ENCODE data around the gene SEMA5B. TPM values are rescaled to one million over a fixed set of nuclear protein-coding genes. Genes with fewer than 3 reads are reported as not detected.

Gene SEMA5B
- total and polyA plus RNA-seq, 2 donors (not counting 3 experiments of a cell fraction or from before 2014, with no cell fraction given) = 0.07 TPM; not detected in 1

DNA sequence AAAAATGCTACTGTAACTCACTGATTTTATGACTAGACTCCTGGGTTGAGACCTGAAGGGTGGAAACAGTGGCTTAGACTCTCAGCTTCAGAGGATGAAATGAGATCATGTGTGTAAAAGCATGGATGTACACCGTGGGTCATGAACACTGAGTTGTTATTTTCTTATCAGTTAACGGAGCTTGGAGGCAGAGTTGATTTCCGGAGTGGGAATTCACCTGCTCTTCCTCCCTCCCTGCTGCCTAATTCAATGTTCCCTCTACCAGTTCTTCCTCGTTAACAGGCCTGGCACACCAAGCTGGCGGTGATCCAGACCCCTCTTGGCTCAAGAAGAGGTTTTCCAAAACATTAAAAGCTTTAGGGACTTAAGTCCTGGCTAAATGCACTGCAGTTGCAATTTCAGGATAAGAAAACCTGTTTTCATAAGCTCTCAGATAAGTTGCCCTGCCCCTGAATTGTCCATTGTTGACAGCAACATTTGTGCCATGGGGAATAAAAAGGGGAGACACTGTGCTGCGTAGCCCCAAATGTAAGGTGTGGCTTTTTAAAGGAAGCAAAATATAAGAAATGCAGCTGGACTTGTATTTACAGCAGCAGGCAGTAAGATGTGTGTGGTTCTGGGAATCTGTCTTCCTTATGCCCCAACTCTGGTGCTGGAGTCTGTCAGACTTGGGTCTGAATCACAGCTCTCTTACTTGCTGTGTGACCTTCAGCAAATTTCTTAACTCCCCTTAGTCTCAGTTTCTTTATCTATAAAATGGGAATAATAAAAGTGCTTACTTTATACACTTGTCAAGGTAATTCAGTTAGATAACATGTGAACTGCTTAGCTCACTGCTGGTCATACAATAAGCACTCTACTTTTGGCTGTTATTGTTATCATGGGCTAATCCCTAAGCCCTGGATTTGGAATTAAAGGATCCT lies 49.2 kb upstream of the SEMA5B start:
- peak; percentile 35 for FAIRE-seq
- peak overlapping the region; percentile 53 for H3K4me2 ChIP-seq (ENCODE audit: insufficient read depth, low read length)
- peak; percentile 76 for DNase-seq (ENCODE audit: low read depth, low spot score)
- H3K9me1 ChIP-seq (replicated peaks; ENCODE audit: control insufficient read depth, extremely low read depth, insufficient read depth, low read length) = no peaks in the 10 kb centered on the region
- no peaks in the 10 kb centered on the region for H3K36me3 ChIP-seq (ENCODE audit: control insufficient read depth in 2 of 2, extremely low read depth in 1 of 2, insufficient read depth in 2 of 2, low read length in 2 of 2)
- no TSS peak for BruUV-seq (replicated peaks)
- CTCF ChIA-PET = interaction anchor here (0.6 to 2.7 kb wide), 5 partner anchors 9 to 53 kb away, joined by 3 to 13 read pairs (median 4); partner anchors contain the start of genes PDIA5 and SEMA5B
- H3K27ac ChIP-seq (ENCODE audit: insufficient read depth, low read depth, low read length) = peak overlapping the region; percentile 29
- no peak overlapping the region for H3K9ac ChIP-seq (replicated peaks; ENCODE audit: extremely low read depth, insufficient read depth, low read length)
- intact Hi-C loops (cut with micrococcal nuclease) = loop anchor here (1.0 kb wide), 1 partner anchor 9 kb away; the partner anchor contains the start of gene PDIA5
- H4K20me1 ChIP-seq (replicated peaks; ENCODE audit: control insufficient read depth, extremely low read depth, insufficient read depth, low read length) = no peaks in the 10 kb centered on the region
- TF ChIP-seq GATA2 (IDR thresholded peaks at IDR 0.05; ENCODE audit: insufficient read depth, insufficient read length, low read depth, low read length) = peak; percentile 53
- no peak for TF ChIP-seq MYC (IDR thresholded peaks at IDR 0.05; ENCODE audit: low read depth, low read length)
- H2AFZ ChIP-seq (ENCODE audit: low read depth, low read length) = no peak overlapping the region
- H3K79me2 ChIP-seq (ENCODE audit: control insufficient read depth, insufficient read depth, low read length) = peaks cover 83% of the 10 kb centered on the region
- H3K9me3 ChIP-seq (replicated peaks; ENCODE audit: control insufficient read depth, insufficient read depth, low read length) = no peaks in the 10 kb centered on the region
- H3K4me1 ChIP-seq (ENCODE audit: control insufficient read depth, extremely low read depth, insufficient read depth, low read length) = peaks cover 50% of the 10 kb centered on the region
- dilution Hi-C loops (cut with MboI; ENCODE audit: extremely low pct_ligation_motif_present, low sequenced_read_pairs) = no loop called here
- POLR2A ChIA-PET = interaction anchor here (0.7 to 1.0 kb wide), 2 partner anchors 9 to 601 kb away, joined by 3 to 5 read pairs; partner anchors contain the start of gene PDIA5
- H3K4me3 ChIP-seq (replicated peaks in 1 of 3; ENCODE audit: insufficient read depth in 1 of 3, low read depth in 1 of 3, low read length in 3 of 3) = no peak overlapping the region
- no peaks in the 10 kb centered on the region for H3K27me3 ChIP-seq (ENCODE audit: control insufficient read depth in 2 of 2, insufficient read depth in 2 of 2, low read length in 2 of 2)

DNA sequence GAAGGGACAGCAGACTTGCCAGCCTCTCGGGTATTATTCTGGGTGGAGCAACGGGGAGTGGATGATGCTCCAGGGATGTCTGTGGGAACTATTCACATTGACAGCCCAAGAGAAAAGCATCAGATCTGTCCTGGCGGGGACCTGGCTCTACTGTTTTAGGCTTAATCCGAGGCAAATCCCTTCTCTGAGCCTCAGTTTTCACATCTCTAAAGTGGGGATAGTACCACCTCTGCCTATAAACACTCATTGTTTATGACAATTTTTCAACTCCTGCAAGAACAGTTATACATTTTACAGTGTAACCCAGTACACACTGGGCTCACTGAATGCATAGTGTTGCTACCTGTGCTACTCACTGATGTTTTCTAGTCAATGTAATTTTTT lies 48.5 kb upstream of the SEMA5B start:
- FAIRE-seq (no peak), DNase-seq (ENCODE audit: low read depth, low spot score) (no peak)
- Histone ChIP-seq H3K27ac (ENCODE audit: insufficient read depth, low read depth, low read length) (peak overlapping the region; percentile 29), H4K20me1 (replicated peaks; ENCODE audit: control insufficient read depth, extremely low read depth, insufficient read depth, low read length) (no peaks in the 10 kb centered on the region), H3K4me2 (ENCODE audit: insufficient read depth, low read length) (peak overlapping the region; percentile 53), H3K79me2 (ENCODE audit: control insufficient read depth, insufficient read depth, low read length) (peaks cover 83% of the 10 kb centered on the region), H3K4me3 (replicated peaks in 1 of 3; ENCODE audit: insufficient read depth in 1 of 3, low read depth in 1 of 3, low read length in 3 of 3) (no peak overlapping the region), H3K9ac (replicated peaks; ENCODE audit: extremely low read depth, insufficient read depth, low read length) (no peak overlapping the region), H3K9me1 (replicated peaks; ENCODE audit: control insufficient read depth, extremely low read depth, insufficient read depth, low read length) (no peaks in the 10 kb centered on the region), H3K27me3 (ENCODE audit: control insufficient read depth in 2 of 2, insufficient read depth in 2 of 2, low read length in 2 of 2) (no peaks in the 10 kb centered on the region), H3K4me1 (ENCODE audit: control insufficient read depth, extremely low read depth, insufficient read depth, low read length) (peaks cover 44% of the 10 kb centered on the region), H3K9me3 (replicated peaks; ENCODE audit: control insufficient read depth, insufficient read depth, low read length) (no peaks in the 10 kb centered on the region), H2AFZ (ENCODE audit: low read depth, low read length) (no peak overlapping the region), H3K36me3 (ENCODE audit: control insufficient read depth in 2 of 2, extremely low read depth in 1 of 2, insufficient read depth in 2 of 2, low read length in 2 of 2) (no peaks in the 10 kb centered on the region)
- POLR2A ChIA-PET = interaction anchor here (1.0 kb wide), 1 partner anchor 9 kb away, joined by 5 read pairs; the partner anchor contains the start of gene PDIA5
- TF ChIP-seq POLR2A (IDR thresholded peaks at IDR 0.05; ENCODE audit: low read depth, low read length) (no peak), EZH2 (IDR thresholded peaks at IDR 0.05; ENCODE audit: borderline replicate concordance, low read depth, low read length, severe bottlenecking) (no peak)
- TF ChIP-seq, protein P1, sequence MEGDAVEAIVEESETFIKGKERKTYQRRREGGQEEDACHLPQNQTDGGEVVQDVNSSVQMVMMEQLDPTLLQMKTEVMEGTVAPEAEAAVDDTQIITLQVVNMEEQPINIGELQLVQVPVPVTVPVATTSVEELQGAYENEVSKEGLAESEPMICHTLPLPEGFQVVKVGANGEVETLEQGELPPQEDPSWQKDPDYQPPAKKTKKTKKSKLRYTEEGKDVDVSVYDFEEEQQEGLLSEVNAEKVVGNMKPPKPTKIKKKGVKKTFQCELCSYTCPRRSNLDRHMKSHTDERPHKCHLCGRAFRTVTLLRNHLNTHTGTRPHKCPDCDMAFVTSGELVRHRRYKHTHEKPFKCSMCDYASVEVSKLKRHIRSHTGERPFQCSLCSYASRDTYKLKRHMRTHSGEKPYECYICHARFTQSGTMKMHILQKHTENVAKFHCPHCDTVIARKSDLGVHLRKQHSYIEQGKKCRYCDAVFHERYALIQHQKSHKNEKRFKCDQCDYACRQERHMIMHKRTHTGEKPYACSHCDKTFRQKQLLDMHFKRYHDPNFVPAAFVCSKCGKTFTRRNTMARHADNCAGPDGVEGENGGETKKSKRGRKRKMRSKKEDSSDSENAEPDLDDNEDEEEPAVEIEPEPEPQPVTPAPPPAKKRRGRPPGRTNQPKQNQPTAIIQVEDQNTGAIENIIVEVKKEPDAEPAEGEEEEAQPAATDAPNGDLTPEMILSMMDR (IDR thresholded peaks at IDR 0.05; ENCODE audit: extremely low read depth in 1 of 2, insufficient read depth in 1 of 2, low read depth in 1 of 2, low read length in 2 of 2) = no peak
- no TSS peak for BruUV-seq (replicated peaks)
- dilution Hi-C loops (cut with MboI; ENCODE audit: extremely low pct_ligation_motif_present, low sequenced_read_pairs) = no loop called here
- intact Hi-C loops (cut with micrococcal nuclease) = loop anchor here (1.0 kb wide), 1 partner anchor 9 kb away; the partner anchor contains the start of gene PDIA5
- CTCF ChIA-PET = interaction anchor here (1.1 to 2.7 kb wide), 3 partner anchors 8 to 54 kb away, joined by 3 to 13 read pairs (median 6); partner anchors contain the start of genes PDIA5 and SEMA5B

Measured in endothelial cell of umbilical vein (primary cell).